HG03196 (cell line): ENCODE results near the gene AFF3.

Experiments used
- ATAC-seq: cut with Tn5 transposase; IDR thresholded peaks from one replicate; pipeline ENCODE4 v1.9.1; 2021; ENCODE audit not compliant: unreplicated experiment

AFF3 gene

GRCh38 chr2:99836690-99837605 is 305.4 kb downstream of the AFF3 start:
- no peak for ATAC-seq

GRCh38 chr2:99834426-99834825 is 308.0 kb downstream of the AFF3 start:
- no peak for ATAC-seq

- ATAC-seq, result no peak
These were observed 308.7 kb downstream of the AFF3 start for GRCh38 chr2:99833586-99834201.

GRCh38 chr2:99832926-99833325 is 309.5 kb downstream of the AFF3 start:
- ATAC-seq, result no peak

- no peak for ATAC-seq
These were observed 310.6 kb downstream of the AFF3 start for GRCh38 chr2:99831772-99832171.

GRCh38 chr2:99827296-99827999 is 314.9 kb downstream of the AFF3 start:
- ATAC-seq, result no peak

- ATAC-seq, result no peak
These were observed 316.8 kb downstream of the AFF3 start for GRCh38 chr2:99825630-99826029.

GRCh38 chr2:99824758-99825157 is 317.6 kb downstream of the AFF3 start:
- ATAC-seq, result no peak

GRCh38 chr2:99822474-99823207 is 319.7 kb downstream of the AFF3 start:
- ATAC-seq, result no peak

- ATAC-seq, result no peak
These were observed 320.4 kb downstream of the AFF3 start for GRCh38 chr2:99821984-99822383.

GRCh38 chr2:99821572-99821971 is 320.8 kb downstream of the AFF3 start:
- no peak for ATAC-seq

- ATAC-seq, result no peak
These were observed 321.4 kb downstream of the AFF3 start for GRCh38 chr2:99821039-99821438.

- no peak for ATAC-seq
These were observed 322.6 kb downstream of the AFF3 start for GRCh38 chr2:99819766-99820165.

- no peak for ATAC-seq
These were observed 323.5 kb downstream of the AFF3 start for GRCh38 chr2:99818842-99819241.

GRCh38 chr2:99816908-99817307 is 325.5 kb downstream of the AFF3 start:
- ATAC-seq, result no peak

- ATAC-seq, result no peak
These were observed 330.0 kb downstream of the AFF3 start for GRCh38 chr2:99812426-99812825.

GRCh38 chr2:99811544-99811943 is 330.8 kb downstream of the AFF3 start:
- ATAC-seq, result no peak

GRCh38 chr2:99810225-99810624 is 332.2 kb downstream of the AFF3 start:
- no peak for ATAC-seq

- no peak for ATAC-seq
These were observed 333.0 kb downstream of the AFF3 start for GRCh38 chr2:99809259-99809900.

- no peak for ATAC-seq
These were observed 333.8 kb downstream of the AFF3 start for GRCh38 chr2:99808361-99809200.
